Mucosa of stomach (tissue), 1 donor: ENCODE results near the gene COL18A1.
A peak's percentile ranks its signal among the peaks of the same experiment; 100 is the strongest.

Experiments
- H3K27me3 ChIP-seq: one replicate; pipeline ENCODE4 v1.7.0; 2013; ENCODE audit warnings: mild to moderate bottlenecking, low read length; ENCODE audit not compliant: control insufficient read depth, insufficient read depth
- H3K36me3 ChIP-seq: one replicate; pipeline ENCODE4 v1.7.0; 2013; ENCODE audit warnings: low read length; ENCODE audit not compliant: control insufficient read depth, insufficient read depth
- H3K4me1 ChIP-seq: one replicate; pipeline ENCODE4 v1.7.0; 2013; ENCODE audit warnings: mild to moderate bottlenecking, low read length; ENCODE audit not compliant: control insufficient read depth, insufficient read depth
- H3K4me3 ChIP-seq: one replicate; pipeline ENCODE4 v1.7.0; 2013; ENCODE audit warnings: low read length
- H3K9ac ChIP-seq: one replicate; pipeline ENCODE4 v1.7.0; 2013; ENCODE audit warnings: mild to moderate bottlenecking, low read length, moderate library complexity
- H3K9me3 ChIP-seq: one replicate; pipeline ENCODE4 v1.7.0; 2013; ENCODE audit warnings: mild to moderate bottlenecking, low read length, moderate library complexity; ENCODE audit not compliant: control insufficient read depth
- donor health status: Pancreatic carcinoma.

Gene COL18A1

GRCh38 chr21:45401916-45402900 is 2.8 kb upstream of the COL18A1 start:
- Histone ChIP-seq H3K9ac (no peak overlapping the region), H3K9me3 (no peaks in the 10 kb centered on the region), H3K4me1 (peaks cover 9% of the 10 kb centered on the region), H3K27me3 (peaks cover 39% of the 10 kb centered on the region), H3K36me3 (no peaks in the 10 kb centered on the region), H3K4me3 (no peak overlapping the region)

- no peaks in the 10 kb centered on the region for H3K36me3 ChIP-seq
- peaks cover 45% of the 10 kb centered on the region for H3K27me3 ChIP-seq
- no peak overlapping the region for H3K4me3 ChIP-seq
- no peak overlapping the region for H3K9ac ChIP-seq
- H3K4me1 ChIP-seq, result peaks cover 9% of the 10 kb centered on the region
- H3K9me3 ChIP-seq, result no peaks in the 10 kb centered on the region
Observed at GRCh38 chr21:45403133-45403824, 1.7 kb upstream of the COL18A1 start.

- no peaks in the 10 kb centered on the region for H3K36me3 ChIP-seq
- H3K4me1 ChIP-seq, result peaks cover 9% of the 10 kb centered on the region
- peak overlapping the region; percentile 28 for H3K9ac ChIP-seq
- H3K27me3 ChIP-seq, result peaks cover 45% of the 10 kb centered on the region
- H3K4me3 ChIP-seq, result no peak overlapping the region
- H3K9me3 ChIP-seq, result no peaks in the 10 kb centered on the region
Observed at GRCh38 chr21:45403825-45404729, 888 bp upstream of the COL18A1 start.

GRCh38 chr21:45405271-45405818 is 380 bp downstream of the COL18A1 start:
- H3K9me3 ChIP-seq, result no peaks in the 10 kb centered on the region
- peak overlapping the region; percentile 47 for H3K9ac ChIP-seq
- peaks cover 9% of the 10 kb centered on the region for H3K4me1 ChIP-seq
- H3K4me3 ChIP-seq, result no peak overlapping the region
- peaks cover 45% of the 10 kb centered on the region for H3K27me3 ChIP-seq
- H3K36me3 ChIP-seq, result no peaks in the 10 kb centered on the region

- H3K4me3 ChIP-seq, result no peak overlapping the region
- peaks cover 11% of the 10 kb centered on the region for H3K4me1 ChIP-seq
- H3K9me3 ChIP-seq, result no peaks in the 10 kb centered on the region
- H3K27me3 ChIP-seq, result peaks cover 45% of the 10 kb centered on the region
- peak overlapping the region; percentile 47 for H3K9ac ChIP-seq
- H3K36me3 ChIP-seq, result no peaks in the 10 kb centered on the region
Observed at GRCh38 chr21:45405819-45406762, 1.1 kb downstream of the COL18A1 start.

- Histone ChIP-seq H3K27me3 (peaks cover 45% of the 10 kb centered on the region), H3K4me1 (peaks cover 14% of the 10 kb centered on the region), H3K36me3 (no peaks in the 10 kb centered on the region), H3K4me3 (no peak overlapping the region), H3K9me3 (no peaks in the 10 kb centered on the region), H3K9ac (no peak overlapping the region)
Observed at GRCh38 chr21:45406801-45407628, 2.0 kb downstream of the COL18A1 start.

GRCh38 chr21:45407629-45408247 is 2.8 kb downstream of the COL18A1 start:
- Histone ChIP-seq H3K4me1 (peaks cover 14% of the 10 kb centered on the region), H3K27me3 (peaks cover 40% of the 10 kb centered on the region), H3K9ac (no peak overlapping the region)

GRCh38 chr21:45408271-45408791 is 3.4 kb downstream of the COL18A1 start:
- Histone ChIP-seq H3K27me3 (peaks cover 34% of the 10 kb centered on the region), H3K9me3 (no peaks in the 10 kb centered on the region), H3K36me3 (no peaks in the 10 kb centered on the region), H3K4me1 (peaks cover 14% of the 10 kb centered on the region), H3K9ac (no peak overlapping the region), H3K4me3 (no peak overlapping the region)

More at GRCh38 chr21:45407629-45408247, 2.8 kb downstream of the COL18A1 start:
- H3K9me3 ChIP-seq, result no peaks in the 10 kb centered on the region
- no peak overlapping the region for H3K4me3 ChIP-seq
- H3K36me3 ChIP-seq, result no peaks in the 10 kb centered on the region

GRCh38 chr21:45408801-45409261 is 3.9 kb downstream of the COL18A1 start:
- no peak overlapping the region for H3K9ac ChIP-seq
- no peaks in the 10 kb centered on the region for H3K9me3 ChIP-seq
- peaks cover 13% of the 10 kb centered on the region for H3K4me1 ChIP-seq
- H3K4me3 ChIP-seq, result no peak overlapping the region
- no peaks in the 10 kb centered on the region for H3K36me3 ChIP-seq
- H3K27me3 ChIP-seq, result peaks cover 31% of the 10 kb centered on the region
